CD4-positive, alpha-beta T cell (primary cell): Measurements from ENCODE around the gene COLQ. TPM values are rescaled to one million over a fixed set of nuclear protein-coding genes. Genes with fewer than 3 reads are reported as not detected.

ENCODE experiments used
- ATAC-seq: fragments of 200-7000 bp; cut with Tn5 transposase; one replicate; pipeline ENCODE4 v1.10.0; 2022; ENCODE audit warnings: mild to moderate bottlenecking; ENCODE audit not compliant: poor library complexity
- CTCF ChIA-PET: fragments of 350-600 bp; sonication (Branson Sonifier 250); formaldehyde crosslinking; loops from one replicate; lab custom pipeline; 2021; ENCODE audit warnings: antibody characterized with exemption, inconsistent platforms; lab: Charles Lee
- POLR2A ChIA-PET: fragments of 350-600 bp; sonication (Branson Sonifier 250); formaldehyde crosslinking; loops from one replicate; lab custom pipeline; 2021; ENCODE audit warnings: antibody characterized with exemption, inconsistent platforms; lab: Charles Lee
- DNase-seq, 14 experiments: peaks; one replicate each; pipeline ENCODE4 v3.0.0-alpha.2; 2013 to 2020; ENCODE audit warnings: mixed read lengths in 2 of 14
- H3K27ac ChIP-seq, 2 donors: one replicate each; pipeline versions ENCODE4 v1.5.1 to v1.7.0; 2013; ENCODE audit warnings: low read length in 2 of 2, low read depth in 1 of 2, mild to moderate bottlenecking in 1 of 2
- H3K27me3 ChIP-seq, 2 experiments: 1 replicate in 1 of 2; 2 replicates in 1 of 2; pipeline versions ENCODE4 v1.6.1 to v1.7.0; 2013; ENCODE audit warnings: low read length in 2 of 2, control low read depth in 1 of 2, mild to moderate bottlenecking in 1 of 2, moderate library complexity in 1 of 2; ENCODE audit not compliant: insufficient read depth in 2 of 2, control insufficient read depth in 1 of 2
- H3K36me3 ChIP-seq: one replicate; pipeline ENCODE4 v1.6.1; 2013; ENCODE audit warnings: low read length, control low read depth; ENCODE audit not compliant: insufficient read depth
- H3K4me1 ChIP-seq: one replicate; pipeline ENCODE4 v1.6.1; 2013; ENCODE audit warnings: low read length, control low read depth; ENCODE audit not compliant: insufficient read depth
- H3K4me3 ChIP-seq: one replicate; pipeline ENCODE4 v1.5.1; 2013; ENCODE audit warnings: mild to moderate bottlenecking, low read length, moderate library complexity
- H3K9me3 ChIP-seq, 2 experiments: 1 replicate in 1 of 2; 2 replicates in 1 of 2; pipeline versions ENCODE4 v1.6.1 to v1.7.0; 2013; ENCODE audit warnings: low read length in 2 of 2, mild to moderate bottlenecking in 2 of 2, control low read depth in 1 of 2, moderate library complexity in 1 of 2; ENCODE audit not compliant: control insufficient read depth in 1 of 2, insufficient read depth in 1 of 2
- H3K27ac Mint-ChIP-seq: one replicate; pipeline ENCODE4 v1.8.0; 2020; ENCODE audit warnings: mixed read lengths
- H3K27me3 Mint-ChIP-seq: one replicate; pipeline ENCODE4 v1.8.0; 2021; ENCODE audit warnings: mixed read lengths
- H3K36me3 Mint-ChIP-seq: one replicate; pipeline ENCODE4 v1.8.0; 2021; ENCODE audit warnings: low read depth, mixed read lengths
- H3K4me1 Mint-ChIP-seq: one replicate; pipeline ENCODE4 v1.8.0; 2021; ENCODE audit warnings: low read depth, mixed read lengths
- H3K4me3 Mint-ChIP-seq: one replicate; pipeline ENCODE4 v1.8.0; 2020; ENCODE audit warnings: mild to moderate bottlenecking, mixed read lengths
- H3K9me3 Mint-ChIP-seq: one replicate; pipeline ENCODE4 v1.8.0; 2020; ENCODE audit warnings: mixed read lengths
- intact Hi-C, 2 experiments: fragments of 100-400 bp; cut with DNase I in 1 of 2; cut with micrococcal nuclease in 1 of 2; formaldehyde crosslinking; loops; one replicate each; pipeline versions ENCODE4 v1.15.1 to v1.9.0; 2023 to 2025; cut with DNase I, micrococcal nuclease
- total RNA-seq, 174 experiments: library from RNA in 2 of 174; stranded (reverse) in 2 of 174; gene quantifications; one replicate each; pipeline ENCODE4 v1.2.3 and lab custom pipeline; 2021 to 2026
- TF ChIP-seq, protein P1 (sequence below): fragments of 200-600 bp; IDR thresholded peaks from one replicate; pipeline ENCODE4 v1.8.0; 2022; ENCODE audit warnings: antibody characterized with exemption, mild to moderate bottlenecking

COLQ gene
- total RNA-seq, 2 experiments from 2014 or later: 3.5 to 3.7 TPM

DNA sequence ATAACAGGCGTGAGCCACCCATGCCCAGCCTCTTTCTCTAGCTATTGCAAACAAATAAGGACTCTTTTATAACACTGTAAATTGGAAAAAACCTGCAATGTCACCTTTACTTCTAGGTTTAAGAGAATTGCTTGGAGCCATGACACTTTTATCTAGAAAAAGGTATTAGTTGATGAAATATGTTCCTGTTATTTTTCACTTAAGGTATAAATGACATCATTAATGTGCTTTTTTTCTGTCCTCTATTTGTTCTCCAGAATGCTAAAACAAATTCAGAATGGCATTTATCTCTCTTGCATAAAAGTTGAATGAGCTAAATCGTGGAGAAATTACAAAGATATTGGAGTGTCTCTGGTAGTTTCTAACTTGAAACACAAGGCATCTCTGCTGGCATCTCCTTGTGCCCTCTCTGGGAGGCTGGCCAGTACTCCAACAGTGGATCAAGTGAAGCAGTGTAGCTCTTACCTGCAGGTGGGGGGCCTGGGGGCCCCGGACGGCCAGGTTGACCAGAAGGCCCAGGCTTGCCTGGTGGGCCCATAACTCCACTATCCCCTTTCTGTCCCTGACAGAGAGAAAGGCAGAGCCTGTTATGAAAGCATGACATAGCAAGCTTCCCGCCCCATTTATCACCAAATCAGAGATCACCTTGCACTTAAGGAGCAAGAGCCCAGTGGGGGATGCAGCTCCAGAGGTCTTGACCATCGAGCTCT lies 55.5 kb downstream of the COLQ start:
- ATAC-seq (no peak), DNase-seq (no peak)
- H3K36me3 ChIP-seq: no peaks in the 10 kb centered on the region
- CTCF ChIA-PET: no interaction called here
- no peaks in the 10 kb centered on the region for H3K36me3 Mint-ChIP-seq
- H3K27ac Mint-ChIP-seq: no peak overlapping the region
- POLR2A ChIA-PET: no interaction called here
- TF ChIP-seq, protein P1, sequence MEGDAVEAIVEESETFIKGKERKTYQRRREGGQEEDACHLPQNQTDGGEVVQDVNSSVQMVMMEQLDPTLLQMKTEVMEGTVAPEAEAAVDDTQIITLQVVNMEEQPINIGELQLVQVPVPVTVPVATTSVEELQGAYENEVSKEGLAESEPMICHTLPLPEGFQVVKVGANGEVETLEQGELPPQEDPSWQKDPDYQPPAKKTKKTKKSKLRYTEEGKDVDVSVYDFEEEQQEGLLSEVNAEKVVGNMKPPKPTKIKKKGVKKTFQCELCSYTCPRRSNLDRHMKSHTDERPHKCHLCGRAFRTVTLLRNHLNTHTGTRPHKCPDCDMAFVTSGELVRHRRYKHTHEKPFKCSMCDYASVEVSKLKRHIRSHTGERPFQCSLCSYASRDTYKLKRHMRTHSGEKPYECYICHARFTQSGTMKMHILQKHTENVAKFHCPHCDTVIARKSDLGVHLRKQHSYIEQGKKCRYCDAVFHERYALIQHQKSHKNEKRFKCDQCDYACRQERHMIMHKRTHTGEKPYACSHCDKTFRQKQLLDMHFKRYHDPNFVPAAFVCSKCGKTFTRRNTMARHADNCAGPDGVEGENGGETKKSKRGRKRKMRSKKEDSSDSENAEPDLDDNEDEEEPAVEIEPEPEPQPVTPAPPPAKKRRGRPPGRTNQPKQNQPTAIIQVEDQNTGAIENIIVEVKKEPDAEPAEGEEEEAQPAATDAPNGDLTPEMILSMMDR: no peak
- H3K4me1 ChIP-seq: peaks cover 19% of the 10 kb centered on the region
- no peak overlapping the region for H3K4me3 ChIP-seq
- no peaks in the 10 kb centered on the region for H3K27me3 ChIP-seq
- no peaks in the 10 kb centered on the region for H3K9me3 Mint-ChIP-seq
- no peak overlapping the region for H3K4me3 Mint-ChIP-seq
- no peaks in the 10 kb centered on the region for H3K9me3 ChIP-seq
- no peak overlapping the region for H3K27ac ChIP-seq
- no peaks in the 10 kb centered on the region for H3K27me3 Mint-ChIP-seq
- H3K4me1 Mint-ChIP-seq: peaks cover 6% of the 10 kb centered on the region
- intact Hi-C loops: no loop called here

DNA sequence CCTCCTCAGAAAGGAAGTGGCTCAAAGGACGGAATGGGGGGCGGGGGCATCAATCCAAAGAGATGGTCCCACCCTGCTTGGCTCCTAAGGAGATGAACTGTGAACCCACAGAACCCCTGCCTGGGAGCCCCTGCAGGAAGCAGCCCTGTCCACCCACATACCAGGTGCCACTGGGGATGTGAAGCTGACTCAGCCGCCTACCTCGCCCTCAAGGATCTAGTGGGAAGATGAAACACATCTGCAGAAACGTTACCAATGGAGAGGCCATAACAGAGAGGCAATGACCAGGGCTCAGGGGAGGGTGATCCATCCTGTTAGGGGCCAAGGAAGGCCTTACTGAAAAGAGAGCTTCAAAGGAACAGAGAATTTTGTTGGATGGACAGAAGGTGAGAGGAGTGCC lies 59.1 kb downstream of the COLQ start:
- Mint-ChIP-seq H3K27me3 (no peaks in the 10 kb centered on the region), H3K4me3 (no peak overlapping the region), H3K4me1 (peaks cover 11% of the 10 kb centered on the region), H3K27ac (no peak overlapping the region), H3K36me3 (no peaks in the 10 kb centered on the region), H3K9me3 (no peaks in the 10 kb centered on the region)
- Histone ChIP-seq H3K27ac (no peak overlapping the region), H3K4me3 (no peak overlapping the region), H3K4me1 (peaks cover 22% of the 10 kb centered on the region), H3K36me3 (no peaks in the 10 kb centered on the region), H3K27me3 (no peaks in the 10 kb centered on the region), H3K9me3 (no peaks in the 10 kb centered on the region)
- TF ChIP-seq, protein P1: no peak
- DNase-seq: no peak
- ChIA-PET POLR2A (no interaction called here), CTCF (no interaction called here)
- intact Hi-C loops: no loop called here
- ATAC-seq: no peak

- Histone ChIP-seq H3K36me3 (peaks cover under 1% of the 10 kb centered on the region), H3K4me3 (no peak overlapping the region), H3K27me3 (no peaks in the 10 kb centered on the region), H3K27ac (no peak overlapping the region), H3K9me3 (no peaks in the 10 kb centered on the region), H3K4me1 (peaks cover 21% of the 10 kb centered on the region)
- intact Hi-C loops: no loop called here
- no peaks in the 10 kb centered on the region for H3K9me3 Mint-ChIP-seq
- H3K36me3 Mint-ChIP-seq: no peaks in the 10 kb centered on the region
- TF ChIP-seq, protein P1: no peak
- ChIA-PET POLR2A (no interaction called here), CTCF (no interaction called here)
- H3K27me3 Mint-ChIP-seq: no peaks in the 10 kb centered on the region
- H3K4me3 Mint-ChIP-seq: no peak overlapping the region
- ATAC-seq (no peak), DNase-seq (peak in 2 of 14 experiments; percentile 19 to 61)
- peaks cover 11% of the 10 kb centered on the region for H3K4me1 Mint-ChIP-seq
- H3K27ac Mint-ChIP-seq: no peak overlapping the region
Observed at GRCh38 chr3:15460891-15461531, 60.5 kb downstream of the COLQ start.
